OCI-LY3 (cell line): ENCODE data around the gene DLG1.

Experiments used
- H2AFZ ChIP-seq: fragments of 200-600, 300-600 bp; shearing (Covaris generic); 2 replicates; pipeline ENCODE4 v1.6.0; 2014; ENCODE audit warnings: antibody characterized with exemption, low read depth, low read length
- H3K27ac ChIP-seq: fragments of 200-600, 300-600 bp; sonication (generic); 2 replicates; pipeline ENCODE4 v1.5.1; 2014; ENCODE audit warnings: mild to moderate bottlenecking, low read length, moderate library complexity, mixed read lengths
- H3K27me3 ChIP-seq: fragments of 200-600, 300-600 bp; sonication (generic); 2 replicates; pipeline ENCODE4 v1.6.1; 2014; ENCODE audit warnings: low read depth, low read length, mixed read lengths
- H3K36me3 ChIP-seq: fragments of 200-600, 300-600 bp; sonication (generic); replicated peaks from 2 replicates; pipeline ENCODE3; 2014; ENCODE audit warnings: low read depth, low read length, mixed read lengths
- H3K4me1 ChIP-seq: fragments of 300-600, 200-600 bp; sonication (generic); 2 replicates; pipeline ENCODE4 v1.6.1; 2014; ENCODE audit warnings: low read length, mixed read lengths
- H3K4me2 ChIP-seq: fragments of 200-600, 300-600 bp; sonication (generic); 2 replicates; pipeline ENCODE4 v1.6.1; 2014; ENCODE audit warnings: low read length, mixed read lengths
- H3K4me3 ChIP-seq: fragments of 300-600, 200-600 bp; sonication (generic); 2 replicates; pipeline ENCODE4 v1.5.1; 2014; ENCODE audit warnings: antibody characterized with exemption, mild to moderate bottlenecking, low read length, moderate library complexity
- H3K79me2 ChIP-seq: fragments of 300-600, 200-600 bp; shearing (Covaris generic); 2 replicates; pipeline ENCODE4 v1.6.1; 2014; ENCODE audit warnings: mild to moderate bottlenecking, low read length, mixed read lengths
- H3K9ac ChIP-seq: fragments of 300-600, 200-600 bp; shearing (Covaris generic); 2 replicates; pipeline ENCODE4 v1.6.0; 2014; ENCODE audit warnings: mild to moderate bottlenecking, low read length, moderate library complexity
- H3K9me3 ChIP-seq: fragments of 200-600, 300-600 bp; shearing (Covaris generic); 2 replicates; pipeline ENCODE4 v1.6.1; 2014; ENCODE audit warnings: low read length, mixed read lengths; ENCODE audit not compliant: insufficient read depth
- H4K20me1 ChIP-seq: fragments of 200-600, 300-600 bp; sonication (generic); 2 replicates; pipeline ENCODE4 v1.6.1; 2016; ENCODE audit warnings: low read length, mixed read lengths; ENCODE audit not compliant: insufficient read depth
- EZH2phosphoT487 ChIP-seq: fragments of 200-600 bp; shearing (Covaris generic); IDR thresholded peaks from 2 replicates; pipeline ENCODE4 v1.6.1; 2018; ENCODE audit warnings: antibody characterized with exemption, mixed run types, low read depth
- TF ChIP-seq, protein P1 (sequence below): fragments of 200-600, 300-600 bp; sonication (generic); IDR thresholded peaks from 2 replicates; pipeline ENCODE4 v1.5.1; 2014; ENCODE audit warnings: antibody characterized with exemption, low read length, low read depth

Gene DLG1

DNA sequence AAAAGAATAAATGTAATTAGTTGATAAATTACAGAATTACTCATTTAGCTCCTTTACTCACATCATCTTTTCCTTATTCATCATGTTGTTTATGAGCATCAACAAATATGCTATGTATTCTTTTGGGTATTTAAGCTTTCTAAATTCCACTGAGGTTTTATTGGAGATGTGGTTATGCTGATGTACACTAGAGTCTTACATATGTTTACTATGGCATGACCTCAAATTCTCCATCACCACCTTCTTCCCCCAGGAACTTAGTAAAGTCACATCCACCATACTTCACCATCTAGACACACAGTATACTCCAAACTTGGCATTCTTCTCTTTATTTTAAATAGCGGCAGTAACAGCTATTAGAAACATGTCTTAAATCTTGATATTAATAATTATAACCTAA is 194.6 kb downstream of the DLG1 start:
- H3K4me2 ChIP-seq: no peak overlapping the region
- H3K79me2 ChIP-seq: no peaks in the 10 kb centered on the region
- H4K20me1 ChIP-seq: no peaks in the 10 kb centered on the region
- H3K4me1 ChIP-seq: no peaks in the 10 kb centered on the region
- TF ChIP-seq EZH2phosphoT487: no peak
- TF ChIP-seq, protein P1, sequence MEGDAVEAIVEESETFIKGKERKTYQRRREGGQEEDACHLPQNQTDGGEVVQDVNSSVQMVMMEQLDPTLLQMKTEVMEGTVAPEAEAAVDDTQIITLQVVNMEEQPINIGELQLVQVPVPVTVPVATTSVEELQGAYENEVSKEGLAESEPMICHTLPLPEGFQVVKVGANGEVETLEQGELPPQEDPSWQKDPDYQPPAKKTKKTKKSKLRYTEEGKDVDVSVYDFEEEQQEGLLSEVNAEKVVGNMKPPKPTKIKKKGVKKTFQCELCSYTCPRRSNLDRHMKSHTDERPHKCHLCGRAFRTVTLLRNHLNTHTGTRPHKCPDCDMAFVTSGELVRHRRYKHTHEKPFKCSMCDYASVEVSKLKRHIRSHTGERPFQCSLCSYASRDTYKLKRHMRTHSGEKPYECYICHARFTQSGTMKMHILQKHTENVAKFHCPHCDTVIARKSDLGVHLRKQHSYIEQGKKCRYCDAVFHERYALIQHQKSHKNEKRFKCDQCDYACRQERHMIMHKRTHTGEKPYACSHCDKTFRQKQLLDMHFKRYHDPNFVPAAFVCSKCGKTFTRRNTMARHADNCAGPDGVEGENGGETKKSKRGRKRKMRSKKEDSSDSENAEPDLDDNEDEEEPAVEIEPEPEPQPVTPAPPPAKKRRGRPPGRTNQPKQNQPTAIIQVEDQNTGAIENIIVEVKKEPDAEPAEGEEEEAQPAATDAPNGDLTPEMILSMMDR: no peak
- H3K27ac ChIP-seq: no peak overlapping the region
- no peaks in the 10 kb centered on the region for H3K9me3 ChIP-seq
- no peak overlapping the region for H2AFZ ChIP-seq
- no peak overlapping the region for H3K4me3 ChIP-seq
- no peaks in the 10 kb centered on the region for H3K27me3 ChIP-seq
- peaks cover 2% of the 10 kb centered on the region for H3K36me3 ChIP-seq
- H3K9ac ChIP-seq: no peak overlapping the region

DNA sequence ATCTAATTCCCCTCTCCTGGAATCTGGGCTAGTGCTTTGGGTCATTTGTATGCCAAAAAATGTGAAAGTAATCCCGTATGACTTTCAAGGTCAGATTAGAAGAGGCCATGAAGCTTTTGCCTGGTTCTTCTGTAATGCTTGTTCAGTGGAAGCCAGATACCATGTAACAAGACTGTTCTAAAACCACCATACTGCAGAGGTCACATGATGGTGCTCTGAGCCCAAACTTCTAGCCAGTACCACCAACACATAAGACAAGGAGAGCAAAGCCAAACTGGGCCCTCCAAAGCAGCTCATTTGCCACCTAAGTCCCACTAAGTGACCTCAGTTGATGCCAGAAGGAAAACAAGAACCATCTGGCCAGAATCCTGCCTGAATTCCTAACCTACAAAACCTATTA is 204.5 kb downstream of the DLG1 start:
- Histone ChIP-seq H3K4me1 (peaks cover 14% of the 10 kb centered on the region), H3K27me3 (no peaks in the 10 kb centered on the region), H3K27ac (no peak overlapping the region), H4K20me1 (no peaks in the 10 kb centered on the region), H3K79me2 (no peaks in the 10 kb centered on the region), H3K36me3 (peaks cover 4% of the 10 kb centered on the region), H3K4me2 (no peak overlapping the region), H3K9me3 (no peaks in the 10 kb centered on the region), H3K4me3 (no peak overlapping the region), H3K9ac (no peak overlapping the region), H2AFZ (no peak overlapping the region)
- TF ChIP-seq EZH2phosphoT487: no peak
- TF ChIP-seq, protein P1: no peak

DNA sequence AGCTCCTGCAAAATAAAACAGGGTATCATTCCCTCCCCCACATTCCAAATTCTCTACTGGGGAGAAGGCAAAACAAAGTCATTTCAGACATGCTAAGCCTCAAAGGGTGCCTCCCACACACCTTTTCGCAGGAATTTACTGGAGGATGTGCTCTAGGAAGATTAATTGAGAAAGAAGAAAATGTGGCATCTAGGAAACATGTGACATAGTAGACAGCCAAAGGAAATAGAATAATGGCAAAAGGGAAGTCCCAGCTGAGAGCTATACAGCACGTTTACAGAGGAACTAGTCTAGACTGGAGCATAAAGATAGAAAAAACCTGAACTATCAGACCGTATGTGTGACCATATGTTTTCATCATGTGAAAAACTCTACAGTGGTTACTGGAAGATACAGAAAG is 210.0 kb downstream of the DLG1 start:
- Histone ChIP-seq H3K79me2 (no peaks in the 10 kb centered on the region), H3K9me3 (no peaks in the 10 kb centered on the region), H3K4me3 (no peak overlapping the region), H2AFZ (no peak overlapping the region), H3K27ac (peak overlapping the region; percentile 18; the same call in 1 of the 2 replicates), H3K36me3 (peaks cover 3% of the 10 kb centered on the region), H3K9ac (no peak overlapping the region), H3K4me1 (peaks cover 30% of the 10 kb centered on the region), H3K27me3 (no peaks in the 10 kb centered on the region), H4K20me1 (no peaks in the 10 kb centered on the region), H3K4me2 (peak overlapping the region; percentile 18; the same call in 1 of the 2 replicates)
- TF ChIP-seq, protein P1: no peak
- TF ChIP-seq EZH2phosphoT487: no peak

DNA sequence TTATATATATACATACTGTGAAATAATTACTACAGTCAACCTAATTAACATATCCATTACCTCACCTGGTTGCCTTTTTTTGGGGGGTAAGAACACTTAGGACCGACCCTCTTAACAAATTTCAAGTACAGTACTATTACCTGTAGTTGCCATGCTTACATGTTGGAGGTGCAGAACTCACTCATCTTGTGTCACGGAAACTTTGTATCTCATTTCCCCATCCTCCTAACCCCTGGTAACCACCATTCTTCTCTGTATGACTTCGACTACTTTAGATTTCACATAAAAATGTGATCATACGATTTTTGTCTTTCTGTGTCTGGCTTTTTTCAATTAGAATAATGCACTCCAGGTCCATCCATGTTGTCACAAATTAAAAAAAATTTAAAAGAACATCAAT is 213.3 kb downstream of the DLG1 start:
- Histone ChIP-seq H3K36me3 (peaks cover 3% of the 10 kb centered on the region), H3K27me3 (no peaks in the 10 kb centered on the region)

More for the DNA sequence above, 213.3 kb downstream of the DLG1 start:
- H3K9me3 ChIP-seq: no peaks in the 10 kb centered on the region
- H3K4me1 ChIP-seq: peaks cover 28% of the 10 kb centered on the region
- no peaks in the 10 kb centered on the region for H3K79me2 ChIP-seq
- H3K4me3 ChIP-seq: no peak overlapping the region
- H2AFZ ChIP-seq: no peak overlapping the region
- no peak overlapping the region for H3K9ac ChIP-seq
- no peaks in the 10 kb centered on the region for H4K20me1 ChIP-seq
- TF ChIP-seq, protein P1: no peak
- TF ChIP-seq EZH2phosphoT487: no peak
- no peak overlapping the region for H3K27ac ChIP-seq
- H3K4me2 ChIP-seq: 0 out of 2 replicates have a peak overlapping the region, but pooled peaks have one; percentile 3
